Measurements from ENCODE around the gene CFAP52.
"Not testable (repeated sequence)": the region's sequence is repeated elsewhere in the genome, so short reads cannot be mapped to it uniquely, and the experiment has no call there.

Gene CFAP52

DNA sequence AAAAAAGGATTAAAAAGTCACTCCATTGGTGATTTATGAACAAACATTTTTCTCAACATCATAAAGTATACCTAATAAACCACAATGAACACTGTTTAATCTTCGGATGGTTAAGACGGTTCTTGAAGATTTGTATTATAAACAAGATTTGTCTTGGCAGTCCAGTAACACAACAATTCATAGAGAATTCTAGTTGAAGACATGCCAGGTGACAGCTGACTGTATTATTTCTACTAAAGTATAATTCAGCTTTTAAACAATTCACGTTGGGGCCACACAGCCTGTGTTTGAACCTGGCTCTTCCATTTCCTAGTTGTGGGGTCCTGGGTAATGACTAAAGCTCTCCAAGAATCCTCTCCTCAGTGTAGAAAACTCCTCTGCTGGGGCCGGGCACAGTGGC, 22.8 kb upstream of the CFAP52 start:
- TF ChIP-seq ZFX (IDR thresholded peaks at IDR 0.05) (no peak), CTCF (conservative IDR thresholded peaks at IDR 0.05) (no peak)

DNA sequence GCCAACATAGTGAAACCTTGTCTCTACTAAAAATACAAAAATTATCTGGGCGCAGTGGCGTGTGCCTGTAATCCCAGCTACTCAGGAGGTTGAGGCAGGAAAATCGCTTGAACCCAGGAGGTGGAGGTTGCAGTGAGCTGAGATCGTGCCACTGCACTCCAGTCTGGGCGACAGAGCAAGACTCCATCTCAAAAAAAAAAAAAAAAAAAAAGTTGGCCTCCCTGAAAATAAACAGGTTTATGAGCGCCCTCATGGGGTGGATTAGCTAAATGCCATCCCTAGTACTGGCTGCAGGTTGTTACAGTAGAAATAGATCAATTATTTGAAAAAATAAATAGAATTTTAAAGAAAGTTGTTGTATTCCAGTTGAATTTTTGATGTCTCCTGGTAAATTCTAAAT, 21.7 kb upstream of the CFAP52 start:
- peak; percentile 84 for TF ChIP-seq CTCF (conservative IDR thresholded peaks at IDR 0.05)
- not testable (repeated sequence) for H3K27ac ChIP-seq

More for the DNA sequence above, 22.8 kb upstream of the CFAP52 start:
- no peak overlapping the region for H3K27ac ChIP-seq

- H3K27ac ChIP-seq, result no peak overlapping the region
- TF ChIP-seq ZFX (IDR thresholded peaks at IDR 0.05) (no peak), CTCF (conservative IDR thresholded peaks at IDR 0.05) (no peak)
Observed at GRCh38 chr17:9557161-9557755, 19.2 kb upstream of the CFAP52 start.

- H3K27ac ChIP-seq, result no peak overlapping the region
- TF ChIP-seq ZFX (IDR thresholded peaks at IDR 0.05) (no peak), CTCF (conservative IDR thresholded peaks at IDR 0.05) (no peak)
Observed at GRCh38 chr17:9557857-9558256, 18.6 kb upstream of the CFAP52 start.

- TF ChIP-seq CTCF (conservative IDR thresholded peaks at IDR 0.05), result no peak
- TF ChIP-seq ZFX (IDR thresholded peaks at IDR 0.05), result no peak
- no peak overlapping the region for H3K27ac ChIP-seq
Observed at GRCh38 chr17:9564104-9564503, 12.3 kb upstream of the CFAP52 start.

- H3K27ac ChIP-seq, result peak overlapping the region; percentile 13; the same call in 1 of the 2 replicates
Observed at GRCh38 chr17:9566067-9566466, 10.4 kb upstream of the CFAP52 start.

DNA sequence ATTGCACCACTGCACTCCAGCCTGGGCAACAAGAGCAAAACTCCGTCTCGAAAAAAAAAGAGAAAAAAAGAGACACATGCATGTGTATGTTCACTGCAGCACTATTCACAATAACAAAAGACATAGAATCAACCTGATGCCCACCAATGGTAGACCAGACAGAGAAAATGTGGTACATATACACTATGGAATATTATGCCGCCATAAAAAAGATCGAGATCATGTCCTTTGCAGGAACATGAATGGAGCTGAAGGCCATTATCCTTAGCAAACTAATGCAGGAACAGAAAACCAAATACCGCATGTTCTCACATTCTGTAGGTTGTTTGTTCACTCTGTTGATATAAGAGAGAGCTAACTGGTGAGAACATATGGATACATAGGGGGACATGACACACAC, 9.7 kb upstream of the CFAP52 start:
- H3K27ac ChIP-seq, result not testable (repeated sequence)

More at GRCh38 chr17:9566067-9566466, 10.4 kb upstream of the CFAP52 start:
- TF ChIP-seq ZFX (IDR thresholded peaks at IDR 0.05), result no peak
- TF ChIP-seq CTCF (conservative IDR thresholded peaks at IDR 0.05), result no peak

- no peak overlapping the region for H3K27ac ChIP-seq
- TF ChIP-seq CTCF (conservative IDR thresholded peaks at IDR 0.05) (no peak), ZFX (IDR thresholded peaks at IDR 0.05) (no peak)
Observed at GRCh38 chr17:9568004-9568403, 8.4 kb upstream of the CFAP52 start.

All from C4-2B (cell line).